ENCODE measurements around the gene PPP1R18.
A peak's percentile ranks its signal among the peaks of the same experiment; 100 is the strongest.

The PPP1R18 gene

DNA sequence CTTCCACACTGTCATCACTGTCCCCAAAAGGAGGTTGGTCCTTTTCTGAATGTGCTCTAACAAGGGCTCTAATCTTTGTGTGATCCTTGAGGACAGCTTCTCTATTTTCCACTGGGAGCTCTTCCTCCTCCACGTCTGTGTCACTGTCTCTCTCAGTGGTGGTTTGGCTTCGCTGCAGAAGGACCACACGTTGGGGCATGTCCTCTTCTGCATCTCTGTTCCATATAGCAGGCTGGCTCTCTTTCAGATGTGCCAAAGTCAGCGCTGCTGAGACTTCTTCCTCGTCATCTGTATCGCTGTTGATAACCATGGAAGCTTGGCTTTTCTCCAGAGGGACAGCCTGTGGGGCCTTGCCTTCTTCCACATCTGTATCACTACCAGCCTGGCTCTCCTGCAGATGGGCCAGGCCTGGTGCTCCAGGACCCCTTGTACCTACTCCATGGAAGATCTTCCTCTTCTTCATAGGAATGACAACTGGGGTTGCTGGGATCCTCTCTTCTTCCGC, 26.0 kb upstream of the PPP1R18 start:
- Histone ChIP-seq H3K4me1 (peaks cover 0 to 9% (median 5%) of the 10 kb centered on the region in 4 donors), H3K36me3 (peaks cover 46 to 79% (median 62%) of the 10 kb centered on the region in 3 donors), H3K27me3 (no peaks in the 10 kb centered on the region), H3K9me3 (no peaks in the 10 kb centered on the region), H3K4me3 (no peak overlapping the region), H3K27ac (no peak overlapping the region)
- no peak for DNase-seq
- TF ChIP-seq, protein P1, sequence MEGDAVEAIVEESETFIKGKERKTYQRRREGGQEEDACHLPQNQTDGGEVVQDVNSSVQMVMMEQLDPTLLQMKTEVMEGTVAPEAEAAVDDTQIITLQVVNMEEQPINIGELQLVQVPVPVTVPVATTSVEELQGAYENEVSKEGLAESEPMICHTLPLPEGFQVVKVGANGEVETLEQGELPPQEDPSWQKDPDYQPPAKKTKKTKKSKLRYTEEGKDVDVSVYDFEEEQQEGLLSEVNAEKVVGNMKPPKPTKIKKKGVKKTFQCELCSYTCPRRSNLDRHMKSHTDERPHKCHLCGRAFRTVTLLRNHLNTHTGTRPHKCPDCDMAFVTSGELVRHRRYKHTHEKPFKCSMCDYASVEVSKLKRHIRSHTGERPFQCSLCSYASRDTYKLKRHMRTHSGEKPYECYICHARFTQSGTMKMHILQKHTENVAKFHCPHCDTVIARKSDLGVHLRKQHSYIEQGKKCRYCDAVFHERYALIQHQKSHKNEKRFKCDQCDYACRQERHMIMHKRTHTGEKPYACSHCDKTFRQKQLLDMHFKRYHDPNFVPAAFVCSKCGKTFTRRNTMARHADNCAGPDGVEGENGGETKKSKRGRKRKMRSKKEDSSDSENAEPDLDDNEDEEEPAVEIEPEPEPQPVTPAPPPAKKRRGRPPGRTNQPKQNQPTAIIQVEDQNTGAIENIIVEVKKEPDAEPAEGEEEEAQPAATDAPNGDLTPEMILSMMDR (IDR thresholded peaks at IDR 0.05) = no peak
- intact Hi-C loops (cut with DNase I; ENCODE audit: low total_unique reads) = no loop called here

DNA sequence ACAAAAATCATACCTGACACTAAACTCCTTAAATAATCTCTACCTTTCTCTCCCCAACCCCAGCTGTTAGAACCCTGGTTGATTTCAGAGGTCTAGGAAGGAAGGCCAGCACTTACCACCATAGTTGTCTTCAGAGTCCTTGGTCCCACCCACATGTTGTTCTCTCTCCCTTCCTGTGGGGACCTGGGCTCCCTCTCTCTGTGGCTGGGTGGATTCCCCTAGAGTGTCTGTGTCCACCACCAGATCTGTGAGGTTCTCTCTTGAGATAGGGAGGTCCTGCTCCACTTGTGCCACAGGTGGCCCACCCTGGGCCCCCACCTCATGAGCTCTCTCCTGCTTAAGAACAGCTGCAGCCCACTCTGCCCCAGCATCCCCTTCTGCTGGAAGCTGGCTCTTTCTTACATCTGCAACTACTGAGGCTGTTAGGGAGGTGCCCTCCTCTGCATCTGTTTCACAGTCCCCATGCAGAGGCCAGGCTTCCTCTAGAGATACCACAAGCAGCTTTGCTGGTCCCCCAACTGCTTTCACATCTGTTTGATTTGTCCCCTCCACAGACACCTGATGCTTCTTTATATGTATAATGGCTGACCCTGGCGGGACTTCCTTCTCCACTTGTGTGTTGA, 25.4 kb upstream of the PPP1R18 start:
- Histone ChIP-seq H3K36me3 (peaks cover 53 to 85% (median 67%) of the 10 kb centered on the region in 3 donors), H3K9me3 (no peaks in the 10 kb centered on the region), H3K27ac (no peak overlapping the region), H3K4me1 (peaks cover 0 to 9% (median 5%) of the 10 kb centered on the region in 4 donors), H3K4me3 (no peak overlapping the region), H3K27me3 (no peaks in the 10 kb centered on the region)
- intact Hi-C loops (cut with DNase I; ENCODE audit: low total_unique reads) = no loop called here
- DNase-seq = no peak
- TF ChIP-seq, protein P1 (IDR thresholded peaks at IDR 0.05) = no peak

DNA sequence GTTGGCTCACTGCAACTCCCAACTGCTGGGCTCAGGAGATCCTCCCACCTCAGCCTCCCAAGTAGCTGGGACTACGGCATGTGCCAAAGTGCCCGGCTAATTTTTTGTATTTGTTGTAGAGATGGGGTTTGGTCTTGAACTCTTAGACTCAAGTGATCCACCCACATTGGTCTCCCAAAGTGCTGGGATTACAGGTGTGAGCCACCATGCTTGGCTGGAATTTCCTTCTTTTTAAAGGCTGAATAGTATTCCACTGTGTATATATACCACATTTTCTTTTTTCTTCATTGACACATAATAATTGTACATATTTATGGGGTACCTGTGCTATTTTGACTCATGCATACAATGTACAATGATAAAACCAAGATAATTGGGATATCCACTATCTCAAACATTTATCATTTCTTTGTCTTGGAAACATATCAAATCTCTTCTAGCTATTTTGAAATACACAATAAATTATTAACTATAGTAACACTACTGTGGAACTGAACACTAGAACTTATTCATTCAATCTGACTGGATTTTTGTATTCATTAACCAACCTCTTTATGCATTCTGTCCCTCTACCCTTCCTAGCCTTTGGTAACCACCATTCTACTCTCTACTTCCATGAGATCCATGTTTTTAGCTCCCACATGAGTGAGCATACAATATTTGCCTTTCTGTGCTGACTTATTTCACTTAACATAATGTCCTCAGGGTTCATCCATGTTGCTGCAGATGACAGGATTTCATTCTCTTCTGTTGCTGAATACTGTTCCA, 22.8 kb upstream of the PPP1R18 start:
- Histone ChIP-seq H3K4me3 (no peak overlapping the region), H3K9me3 (no peaks in the 10 kb centered on the region), H3K27ac (no peak overlapping the region), H3K27me3 (no peaks in the 10 kb centered on the region), H3K36me3 (peaks cover 53 to 100% (median 84%) of the 10 kb centered on the region in 3 donors), H3K4me1 (no peaks in the 10 kb centered on the region)
- intact Hi-C loops (cut with DNase I; ENCODE audit: low total_unique reads) = no loop called here
- no peak for DNase-seq
- TF ChIP-seq, protein P1 (IDR thresholded peaks at IDR 0.05) = no peak

DNA sequence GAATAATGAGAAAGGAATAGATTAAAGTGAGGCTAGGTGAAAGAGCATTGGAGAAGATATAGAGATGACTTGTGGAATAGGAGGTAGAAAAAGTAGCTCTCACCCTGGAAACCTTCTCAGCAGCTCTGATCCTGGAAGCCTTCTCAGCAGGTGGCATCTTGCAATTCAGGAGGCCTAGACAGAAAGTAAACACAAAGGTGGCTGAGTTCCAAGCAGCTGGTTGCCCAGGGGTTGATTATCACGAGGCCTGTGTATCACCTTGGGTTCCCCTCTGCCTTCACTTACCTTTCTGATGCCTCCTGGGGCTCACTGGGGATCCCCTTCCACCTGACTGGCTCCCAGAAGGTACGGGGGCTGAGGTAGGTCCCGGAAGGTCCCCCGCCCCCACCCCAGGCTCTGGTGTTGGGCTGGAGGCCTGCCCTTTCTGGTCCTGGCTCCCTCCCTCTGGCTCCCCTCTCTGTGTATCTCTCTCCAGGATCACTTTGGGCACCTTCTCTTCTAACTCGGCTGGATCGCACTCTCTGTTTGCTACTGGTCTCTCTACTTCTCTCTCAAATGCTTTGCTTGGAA, 20.9 kb upstream of the PPP1R18 start:
- Histone ChIP-seq H3K9me3 (no peaks in the 10 kb centered on the region), H3K27me3 (no peaks in the 10 kb centered on the region), H3K4me3 (no peak overlapping the region), H3K4me1 (no peaks in the 10 kb centered on the region), H3K36me3 (peaks cover 36 to 100% (median 83%) of the 10 kb centered on the region in 3 donors), H3K27ac (no peak overlapping the region)
- TF ChIP-seq, protein P1 (IDR thresholded peaks at IDR 0.05) = no peak
- intact Hi-C loops (cut with DNase I; ENCODE audit: low total_unique reads) = no loop called here
- DNase-seq = no peak

DNA sequence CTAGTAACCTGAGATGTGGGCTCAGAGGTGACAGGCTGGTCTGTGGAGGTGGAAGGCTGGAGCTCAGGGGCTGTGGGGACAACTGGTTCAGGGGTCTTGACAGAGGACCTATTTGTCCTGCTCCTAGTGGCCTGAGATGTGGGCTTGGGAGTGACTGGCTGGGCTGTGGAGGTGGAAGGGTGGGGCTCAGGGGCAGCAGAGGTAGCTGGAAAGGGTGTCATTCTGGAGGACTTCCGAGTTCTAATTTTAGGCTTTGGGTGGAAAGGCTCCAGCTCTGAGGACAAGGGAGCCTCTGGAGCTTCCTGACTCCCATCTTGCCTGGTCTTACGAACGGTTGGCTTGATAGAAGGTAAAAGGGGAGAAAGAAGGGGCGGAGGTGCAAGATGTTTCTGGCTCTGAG, 19.2 kb upstream of the PPP1R18 start:
- Histone ChIP-seq H3K4me3 (no peak overlapping the region), H3K27ac (no peak overlapping the region), H3K27me3 (no peaks in the 10 kb centered on the region), H3K9me3 (no peaks in the 10 kb centered on the region), H3K4me1 (no peaks in the 10 kb centered on the region), H3K36me3 (peaks cover 29 to 97% (median 66%) of the 10 kb centered on the region in 3 donors)
- intact Hi-C loops (cut with DNase I; ENCODE audit: low total_unique reads) = no loop called here
- peak in 1 of 2 donors; percentile 24 for DNase-seq
- TF ChIP-seq, protein P1 (IDR thresholded peaks at IDR 0.05) = no peak

Data from tibial artery (tissue), 4 donors.